IMR-90 (cell line): Measurements from ENCODE around the gene ABAT. TPM values are rescaled to one million over a fixed set of nuclear protein-coding genes. Genes with fewer than 3 reads are reported as not detected.

Source experiments
- ATAC-seq: fragments of 200-7000 bp; cut with Tn5 transposase; 2 replicates; pipeline ENCODE4 v1.9.1; 2020; ENCODE audit warnings: low read depth, mild to moderate bottlenecking, moderate library complexity
- BruUV-seq: library from RNA; stranded (reverse); fragments of 400-500 nt; replicated peaks from 2 replicates; lab custom pipeline; 2021; lab: Mats Ljungman, UMichigan
- CTCF ChIA-PET: fragments of 300-600 bp; formaldehyde crosslinking; extraction: SDS; loops from one replicate; lab custom pipeline; 2021; ENCODE audit warnings: antibody characterized with exemption; lab: Yijun Ruan, JAX
- POLR2A ChIA-PET: fragments of 300-600 bp; sonication (Branson Sonifier 250); formaldehyde crosslinking; loops from one replicate; lab custom pipeline; 2022; ENCODE audit warnings: antibody characterized with exemption; ENCODE audit not compliant: unreplicated experiment; lab: Charles Lee
- DNase-seq: peaks from one replicate; pipeline ENCODE4 v3.0.0; 2013
- H2AFZ ChIP-seq: replicated peaks from 2 replicates; pipeline ENCODE3; 2013; ENCODE audit warnings: low read length, mild to moderate bottlenecking; ENCODE audit not compliant: poor library complexity
- H2AK5ac ChIP-seq: 2 replicates; pipeline ENCODE4 v1.6.1; 2013; ENCODE audit warnings: low read depth, low read length, inconsistent platforms
- H2AK9ac ChIP-seq: replicated peaks from 2 replicates; pipeline ENCODE3; 2013; ENCODE audit warnings: mild to moderate bottlenecking, low read depth, low read length, moderate library complexity; ENCODE audit not compliant: poor library complexity
- H2BK120ac ChIP-seq: 2 replicates; pipeline ENCODE4 v1.6.1; 2013; ENCODE audit warnings: low read depth, low read length, inconsistent platforms
- H2BK15ac ChIP-seq: 3 replicates; pipeline ENCODE4 v1.6.1; 2013; ENCODE audit warnings: low read depth, low read length, inconsistent platforms
- H2BK20ac ChIP-seq: 2 replicates; pipeline ENCODE4 v1.6.1; 2013; ENCODE audit warnings: low read depth, mild to moderate bottlenecking, inconsistent platforms, low read length, moderate library complexity
- H2BK5ac ChIP-seq: 2 replicates; pipeline ENCODE4 v1.6.1; 2013; ENCODE audit warnings: mild to moderate bottlenecking, low read depth, low read length, inconsistent platforms; ENCODE audit not compliant: poor library complexity, severe bottlenecking
- H3K14ac ChIP-seq: replicated peaks from 2 replicates; pipeline ENCODE4 v1.6.1; 2013; ENCODE audit warnings: low read depth, low read length, inconsistent platforms
- H3K18ac ChIP-seq: 2 replicates; pipeline ENCODE4 v1.6.1; 2013; ENCODE audit warnings: low read depth, low read length, control low read depth
- H3K23ac ChIP-seq: 2 replicates; pipeline ENCODE4 v1.6.1; 2013; ENCODE audit warnings: low read depth, low read length, inconsistent platforms
- H3K27ac ChIP-seq: 2 replicates; pipeline ENCODE4 v1.5.1; 2013; ENCODE audit warnings: mild to moderate bottlenecking, control low read depth, low read length; ENCODE audit not compliant: insufficient read depth
- H3K27me3 ChIP-seq: 2 replicates; pipeline ENCODE4 v1.6.1; 2013; ENCODE audit warnings: low read length; ENCODE audit not compliant: control insufficient read depth, insufficient read depth
- H3K36me3 ChIP-seq: 2 replicates; pipeline ENCODE4 v1.6.1; 2013; ENCODE audit warnings: low read length, mixed read lengths; ENCODE audit not compliant: control insufficient read depth, insufficient read depth
- H3K4ac ChIP-seq: 2 replicates; pipeline ENCODE4 v1.6.1; 2013; ENCODE audit warnings: low read depth, low read length, inconsistent platforms
- H3K4me1 ChIP-seq: 2 replicates; pipeline ENCODE4 v1.6.1; 2013; ENCODE audit warnings: low read length, mixed read lengths; ENCODE audit not compliant: control insufficient read depth, insufficient read depth
- H3K4me2 ChIP-seq: 2 replicates; pipeline ENCODE4 v1.6.1; 2013; ENCODE audit warnings: low read depth, mild to moderate bottlenecking, control low read depth, low read length, moderate library complexity
- H3K4me3 ChIP-seq: 2 replicates; pipeline ENCODE4 v1.5.1; 2013; ENCODE audit warnings: low read depth, mild to moderate bottlenecking, control low read depth, low read length, moderate library complexity; ENCODE audit not compliant: insufficient read depth
- H3K56ac ChIP-seq: 2 replicates; pipeline ENCODE4 v1.6.1; 2013; ENCODE audit warnings: low read length, inconsistent platforms; ENCODE audit not compliant: insufficient read depth; ENCODE audit errors: extremely low read depth
- H3K79me1 ChIP-seq, 2 experiments: 2 replicates each; pipeline ENCODE4 v1.6.1; 2013; ENCODE audit warnings: low read length in 2 of 2, inconsistent platforms in 1 of 2, low read depth in 1 of 2
- H3K9ac ChIP-seq: 2 replicates; pipeline ENCODE4 v1.6.1; 2013; ENCODE audit warnings: low read depth, low read length, control low read depth
- H3K9me1 ChIP-seq: 2 replicates; pipeline ENCODE4 v1.6.1; 2013; ENCODE audit warnings: low read length, inconsistent platforms; ENCODE audit not compliant: insufficient read depth
- H3K9me3 ChIP-seq: 2 replicates; pipeline ENCODE4 v1.6.1; 2013; ENCODE audit warnings: low read length; ENCODE audit not compliant: control insufficient read depth, insufficient read depth
- H4K20me1 ChIP-seq: 2 replicates; pipeline ENCODE4 v1.6.1; 2013; ENCODE audit warnings: low read length, inconsistent platforms; ENCODE audit not compliant: insufficient read depth
- H4K5ac ChIP-seq: 2 replicates; pipeline ENCODE4 v1.6.1; 2013; ENCODE audit warnings: mild to moderate bottlenecking, low read depth, low read length, control low read depth
- H4K8ac ChIP-seq, 2 experiments: 2 replicates each; pipeline ENCODE4 v1.6.1; 2013; ENCODE audit warnings: low read depth in 2 of 2, low read length in 2 of 2, control low read depth in 1 of 2, inconsistent platforms in 1 of 2
- H4K91ac ChIP-seq: 2 replicates; pipeline ENCODE4 v1.6.1; 2013; ENCODE audit warnings: low read depth, low read length, inconsistent platforms; ENCODE audit not compliant: insufficient read depth
- BHLHE40 ChIP-seq: fragments of 150-350 bp; IDR thresholded peaks from 2 replicates; pipeline ENCODE4 v1.6.1; 2016; ENCODE audit warnings: mild to moderate bottlenecking, low read depth, low read length
- CEBPB ChIP-seq: IDR thresholded peaks from 2 replicates; pipeline ENCODE4 v1.6.1; 2012; ENCODE audit warnings: low read depth, low read length, improper control_type of control experiment
- CHD1 ChIP-seq: IDR thresholded peaks from 2 replicates; pipeline ENCODE4 v1.6.1; 2012; ENCODE audit warnings: low read depth, low read length, improper control_type of control experiment
- CTCF ChIP-seq: conservative IDR thresholded peaks from 2 replicates; pipeline ENCODE4 v1.5.1; 2012; ENCODE audit warnings: mild to moderate bottlenecking, low read depth, low read length, improper control_type of control experiment
- ELK1 ChIP-seq: fragments of 150-350 bp; IDR thresholded peaks from 2 replicates; pipeline ENCODE4 v1.6.1; 2016; ENCODE audit warnings: low read depth, mild to moderate bottlenecking, low read length, moderate library complexity, borderline replicate concordance
- FOS ChIP-seq: fragments of 150-350 bp; IDR thresholded peaks from 2 replicates; pipeline ENCODE4 v1.6.1; 2016; ENCODE audit warnings: low read depth, low read length
- MAFK ChIP-seq: IDR thresholded peaks from 2 replicates; pipeline ENCODE4 v1.6.1; 2012; ENCODE audit warnings: low read depth, low read length, improper control_type of control experiment
- MAZ ChIP-seq: IDR thresholded peaks from 2 replicates; pipeline ENCODE4 v1.6.1; 2012; ENCODE audit warnings: low read depth, mild to moderate bottlenecking, low read length, improper control_type of control experiment, moderate library complexity, borderline replicate concordance
- MXI1 ChIP-seq: IDR thresholded peaks from 2 replicates; pipeline ENCODE4 v1.6.1; 2012; ENCODE audit warnings: low read depth, mild to moderate bottlenecking, low read length, moderate library complexity, borderline replicate concordance
- NFE2L2 ChIP-seq: fragments of 150-350 bp; IDR thresholded peaks from 2 replicates; pipeline ENCODE4 v1.6.1; 2016; ENCODE audit warnings: low read depth, mild to moderate bottlenecking, low read length
- POLR2A ChIP-seq: IDR thresholded peaks from 2 replicates; pipeline ENCODE4 v1.6.1; 2012; ENCODE audit warnings: mild to moderate bottlenecking, low read depth, low read length
- RAD21 ChIP-seq: IDR thresholded peaks from 2 replicates; pipeline ENCODE4 v1.6.1; 2012; ENCODE audit warnings: low read length, improper control_type of control experiment
- RCOR1 ChIP-seq: IDR thresholded peaks from 2 replicates; pipeline ENCODE4 v1.6.1; 2012; ENCODE audit warnings: mild to moderate bottlenecking, low read length, improper control_type of control experiment; ENCODE audit not compliant: insufficient replicate concordance
- RFX5 ChIP-seq: IDR thresholded peaks from 2 replicates; pipeline ENCODE4 v1.8.0; 2012; ENCODE audit warnings: low read depth, mild to moderate bottlenecking, low read length, moderate library complexity
- SMC3 ChIP-seq: fragments of 150-350 bp; IDR thresholded peaks from 2 replicates; pipeline ENCODE4 v1.6.1; 2016; ENCODE audit warnings: low read depth, mild to moderate bottlenecking, antibody characterized with exemption, low read length, moderate library complexity
- USF2 ChIP-seq: fragments of 150-350 bp; IDR thresholded peaks from 2 replicates; pipeline ENCODE4 v1.6.1; 2017; ENCODE audit warnings: mild to moderate bottlenecking, antibody characterized with exemption, low read length, low read depth
- WGBS, 2 experiments: methylation state at CpG; one replicate each; pipeline versions ENCODE4 v1.1.5 to v1.1.7; 2013; ENCODE audit warnings: missing lambda C conversion rate in 2 of 2; ENCODE audit not compliant: insufficient read length in 1 of 2; ENCODE audit errors: extremely low coverage in 2 of 2; 5-methylcytosine and 5-hydroxymethylcytosine counted together
- dilution Hi-C: fragments of 300-500 bp; cut with HindIII; formaldehyde crosslinking; loops from one replicate; pipeline ENCODE4 v1.14.3; 2018; ENCODE audit warnings: low sequenced_read_pairs; ENCODE audit not compliant: unreplicated experiment
- in situ Hi-C: fragments of 300-500 bp; cut with MboI; formaldehyde crosslinking; loops from 3 replicates; pipeline ENCODE4 v1.14.3; 2019; ENCODE audit warnings: low sequenced_read_pairs, inconsistent platforms, mixed read lengths
- intact Hi-C: fragments of 100-400 bp; cut with micrococcal nuclease; formaldehyde crosslinking; loops from 2 replicates; pipeline ENCODE4 v1.10.0; 2022
- polyA plus RNA-seq, 3 experiments: library from polyadenylated mRNA; depleted of rRNA; stranded (reverse); fragments of >200 nt; gene quantifications; 2 replicates each; pipeline ENCODE4 v1.2.3, GENCODE V29; 2012; ENCODE audit warnings: low replicate concordance in 1 of 3
- total RNA-seq: library from RNA; depleted of rRNA; stranded (reverse); fragments of >200 nt; gene quantifications from 2 replicates; pipeline ENCODE4 v1.2.3, GENCODE V29; 2012

The ABAT gene
- total and polyA plus RNA-seq, 2 of the 4 experiments (the other 2 are of a cell fraction): 4.5 to 6.9 TPM

DNA sequence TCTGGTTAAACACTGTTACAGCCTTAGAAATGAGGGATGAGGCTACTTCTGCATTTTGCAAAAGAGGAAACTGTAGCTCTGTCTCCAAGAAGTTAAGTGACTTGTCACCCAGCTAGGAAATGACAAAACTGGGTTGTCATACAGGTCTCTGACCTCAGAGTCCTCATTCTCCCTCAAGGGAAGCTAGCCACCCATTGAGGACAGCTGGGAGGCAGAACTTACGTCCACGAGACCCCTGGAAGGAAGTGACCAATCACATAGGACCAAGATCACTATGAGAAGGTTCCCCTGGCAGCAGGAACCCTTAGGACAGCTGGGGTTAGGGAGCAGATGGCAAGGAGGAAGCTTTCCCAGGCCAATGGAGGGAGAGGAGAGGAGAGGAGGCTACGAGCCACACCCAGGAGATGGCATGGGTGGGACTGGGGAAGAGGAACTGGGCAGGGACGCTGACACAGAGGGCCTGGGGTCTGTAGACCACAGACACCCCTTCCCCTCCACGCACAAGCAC is 41.7 kb upstream of the ABAT start:
- no peak overlapping the region for H3K4ac ChIP-seq
- no peak overlapping the region for H2AK9ac ChIP-seq
- H2BK5ac ChIP-seq: no peak overlapping the region
- H3K56ac ChIP-seq: no peak overlapping the region
- WGBS, 2 experiments: 90% methylated on average over 3 of the region's 5 CpGs; no CpG with 5 or more reads in 1 of the 2 experiments
- in situ Hi-C loops: no loop called here
- H2AFZ ChIP-seq: no peak overlapping the region
- ATAC-seq (no peak), DNase-seq (no peak)
- peaks cover 0 to 10% of the 10 kb centered on the region in 2 experiments; a peak in 3 of 4 replicates for H3K79me1 ChIP-seq
- no peak overlapping the region for H3K9ac ChIP-seq
- peaks cover 67% of the 10 kb centered on the region for H3K36me3 ChIP-seq
- no peak overlapping the region for H3K4me2 ChIP-seq
- ChIA-PET POLR2A (no interaction called here), CTCF (no interaction called here)
- H3K9me1 ChIP-seq: no peaks in the 10 kb centered on the region
- no TSS peak for BruUV-seq
- no peak overlapping the region for H3K18ac ChIP-seq
- H3K23ac ChIP-seq: no peak overlapping the region
- H3K9me3 ChIP-seq: no peaks in the 10 kb centered on the region
- H3K27me3 ChIP-seq: no peaks in the 10 kb centered on the region
- H2BK120ac ChIP-seq: no peak overlapping the region
- H3K4me1 ChIP-seq: no peaks in the 10 kb centered on the region
- H2BK15ac ChIP-seq: no peak overlapping the region
- no peak overlapping the region for H2AK5ac ChIP-seq
- H4K20me1 ChIP-seq: peaks cover 4% of the 10 kb centered on the region; the same call in 1 of the 2 replicates
- no peak overlapping the region for H3K27ac ChIP-seq
- no peak overlapping the region for H4K8ac ChIP-seq
- H3K14ac ChIP-seq: no peak overlapping the region
- TF ChIP-seq ELK1 (no peak), CEBPB (no peak), USF2 (no peak), BHLHE40 (no peak), RAD21 (no peak), CHD1 (no peak), RCOR1 (no peak), MXI1 (no peak), RFX5 (no peak), MAFK (no peak), SMC3 (no peak), NFE2L2 (no peak), FOS (no peak), CTCF (no peak), POLR2A (no peak), MAZ (no peak)
- intact Hi-C loops: no loop called here
- no peak overlapping the region for H4K5ac ChIP-seq
- no peak overlapping the region for H2BK20ac ChIP-seq
- no peak overlapping the region for H3K4me3 ChIP-seq
- dilution Hi-C loops: no loop called here
- no peak overlapping the region for H4K91ac ChIP-seq
